Loucy (cell line): Measurements from ENCODE around the gene TUBGCP5.
"Not testable (repeated sequence)": the region's sequence is repeated elsewhere in the genome, so short reads cannot be mapped to it uniquely, and the experiment has no call there.

Experiments
- H2AFZ ChIP-seq: fragments of 200-600 bp; sonication (generic); 2 replicates; pipeline ENCODE4 v1.6.0; 2016; ENCODE audit warnings: antibody characterized with exemption, mild to moderate bottlenecking, low read length, moderate library complexity
- H3F3A ChIP-seq: fragments of 200-600 bp; 2 replicates; pipeline ENCODE4 v1.6.0; 2016; ENCODE audit warnings: antibody characterized with exemption, low read depth, mild to moderate bottlenecking
- H3K27me3 ChIP-seq: fragments of 200-600 bp; sonication (generic); 2 replicates; pipeline ENCODE4 v1.6.1; 2014; ENCODE audit warnings: low read length, mild to moderate bottlenecking; ENCODE audit not compliant: insufficient read depth, poor library complexity, severe bottlenecking
- H3K36me3 ChIP-seq: fragments of 200-600 bp; sonication (generic); 2 replicates; pipeline ENCODE4 v1.6.1; 2016; ENCODE audit warnings: low read length; ENCODE audit not compliant: insufficient read depth
- H3K4me1 ChIP-seq: fragments of 200-600 bp; sonication (generic); 2 replicates; pipeline ENCODE4 v1.5.1; 2014; ENCODE audit warnings: low read length, mild to moderate bottlenecking; ENCODE audit not compliant: insufficient read depth, poor library complexity, severe bottlenecking
- H3K4me2 ChIP-seq: fragments of 200-600 bp; sonication (generic); 2 replicates; pipeline ENCODE4 v1.6.0; 2014; ENCODE audit warnings: antibody characterized with exemption, low read length, low read depth, mild to moderate bottlenecking; ENCODE audit not compliant: poor library complexity, severe bottlenecking
- H3K4me3 ChIP-seq: fragments of 200-600 bp; sonication (generic); 2 replicates; pipeline ENCODE4 v1.5.1; 2014; ENCODE audit warnings: low read length, mild to moderate bottlenecking, mixed read lengths; ENCODE audit not compliant: poor library complexity, severe bottlenecking
- H3K79me2 ChIP-seq: fragments of 200-600 bp; sonication (generic); 2 replicates; pipeline ENCODE4 v1.6.1; 2014; ENCODE audit warnings: low read length; ENCODE audit not compliant: insufficient read depth
- H3K9ac ChIP-seq: fragments of 200-600 bp; sonication (generic); 2 replicates; pipeline ENCODE4 v1.6.0; 2014; ENCODE audit warnings: mild to moderate bottlenecking, low read depth, low read length, moderate library complexity; ENCODE audit not compliant: poor library complexity, severe bottlenecking
- H3K9me2 ChIP-seq: fragments of 200-600 bp; sonication (generic); replicated peaks from 2 replicates; pipeline ENCODE4 v1.6.1; 2016; ENCODE audit warnings: low read depth, low read length, mixed read lengths
- H3K9me3 ChIP-seq: fragments of 200-600 bp; sonication (generic); 2 replicates; pipeline ENCODE4 v1.6.1; 2014; ENCODE audit warnings: mild to moderate bottlenecking, antibody characterized with exemption, low read length, low read depth; ENCODE audit not compliant: insufficient read depth
- H4K20me1 ChIP-seq: fragments of 200-600 bp; sonication (generic); 2 replicates; pipeline ENCODE4 v1.6.0; 2014; ENCODE audit warnings: antibody characterized with exemption, low read length, mild to moderate bottlenecking; ENCODE audit not compliant: insufficient read depth, poor library complexity, severe bottlenecking
- CTCF ChIP-seq: fragments of 200-600 bp; sonication (generic); conservative IDR thresholded peaks from 2 replicates; pipeline ENCODE4 v1.5.1; 2014; ENCODE audit warnings: mild to moderate bottlenecking, antibody characterized with exemption, low read length
- EZH2phosphoT487 ChIP-seq: fragments of 200-600 bp; IDR thresholded peaks from 2 replicates; pipeline ENCODE4 v1.6.1; 2018; ENCODE audit warnings: antibody characterized with exemption, mild to moderate bottlenecking, moderate library complexity, borderline replicate concordance

TUBGCP5 gene

GRCh38 chr15:23052522-23052921, 13.2 kb upstream of the TUBGCP5 start:
- no peak overlapping the region for H3K9ac ChIP-seq
- no peaks in the 10 kb centered on the region for H3K9me3 ChIP-seq
- H3K79me2 ChIP-seq = no peaks in the 10 kb centered on the region
- H3K4me2 ChIP-seq = no peak overlapping the region
- H2AFZ ChIP-seq = no peak overlapping the region
- TF ChIP-seq EZH2phosphoT487 = no peak
- TF ChIP-seq CTCF = no peak
- no peaks in the 10 kb centered on the region for H3K4me1 ChIP-seq
- no peaks in the 10 kb centered on the region for H3K36me3 ChIP-seq
- no peaks in the 10 kb centered on the region for H3K9me2 ChIP-seq
- H3K27me3 ChIP-seq = no peaks in the 10 kb centered on the region
- H3K4me3 ChIP-seq = no peak overlapping the region
- no peaks in the 10 kb centered on the region for H3F3A ChIP-seq
- H4K20me1 ChIP-seq = no peaks in the 10 kb centered on the region

GRCh38 chr15:23050708-23051107, 11.3 kb upstream of the TUBGCP5 start:
- Histone ChIP-seq H3K4me1 (no peaks in the 10 kb centered on the region), H3K4me3 (no peak overlapping the region), H3K4me2 (no peak overlapping the region), H2AFZ (no peak overlapping the region), H3K9ac (no peak overlapping the region), H3F3A (no peaks in the 10 kb centered on the region), H3K79me2 (no peaks in the 10 kb centered on the region), H3K36me3 (no peaks in the 10 kb centered on the region), H3K9me2 (no peaks in the 10 kb centered on the region), H3K27me3 (no peaks in the 10 kb centered on the region), H4K20me1 (no peaks in the 10 kb centered on the region), H3K9me3 (no peaks in the 10 kb centered on the region)
- TF ChIP-seq CTCF = no peak
- TF ChIP-seq EZH2phosphoT487 = no peak

- no peak overlapping the region for H2AFZ ChIP-seq
- H3K27me3 ChIP-seq = no peaks in the 10 kb centered on the region
- H3K9me3 ChIP-seq = no peaks in the 10 kb centered on the region
- H3F3A ChIP-seq = no peaks in the 10 kb centered on the region
- no peak overlapping the region for H3K4me3 ChIP-seq
- H3K9me2 ChIP-seq = no peaks in the 10 kb centered on the region
- H3K79me2 ChIP-seq = no peaks in the 10 kb centered on the region
- H4K20me1 ChIP-seq = no peaks in the 10 kb centered on the region
- H3K9ac ChIP-seq = no peak overlapping the region
- no peaks in the 10 kb centered on the region for H3K36me3 ChIP-seq
- no peak overlapping the region for H3K4me2 ChIP-seq
- H3K4me1 ChIP-seq = no peaks in the 10 kb centered on the region
- TF ChIP-seq EZH2phosphoT487 = no peak
- TF ChIP-seq CTCF = no peak
Observed at GRCh38 chr15:23049984-23050628, 10.7 kb upstream of the TUBGCP5 start.

GRCh38 chr15:23048572-23049282, 9.4 kb upstream of the TUBGCP5 start:
- not testable (repeated sequence) for H3F3A ChIP-seq, H3K36me3 ChIP-seq, H2AFZ ChIP-seq, H3K79me2 ChIP-seq, H3K9ac ChIP-seq, H3K9me3 ChIP-seq, H3K4me2 ChIP-seq, H3K27me3 ChIP-seq, H3K4me1 ChIP-seq, H3K9me2 ChIP-seq, H3K4me3 ChIP-seq, H4K20me1 ChIP-seq

GRCh38 chr15:23043987-23044386, 4.6 kb upstream of the TUBGCP5 start:
- H3K27me3 ChIP-seq, H3K4me1 ChIP-seq, H4K20me1 ChIP-seq, H3K9ac ChIP-seq, H3K9me3 ChIP-seq, H3K36me3 ChIP-seq, H3K4me2 ChIP-seq, H3K79me2 ChIP-seq, H3K9me2 ChIP-seq, H3F3A ChIP-seq, H2AFZ ChIP-seq, H3K4me3 ChIP-seq: not testable (repeated sequence)
